ENCODE measurements around the gene PRRX2.

- TF ChIP-seq SP1 (IDR thresholded peaks at IDR 0.05): no peak
- TF ChIP-seq FOXK2 (IDR thresholded peaks at IDR 0.05): no peak
- TF ChIP-seq SUZ12 (IDR thresholded peaks at IDR 0.05): no peak
- no peak for TF ChIP-seq ZNF384 (IDR thresholded peaks at IDR 0.05)
- no peak for TF ChIP-seq FOXM1 (IDR thresholded peaks at IDR 0.05; ENCODE audit: borderline replicate concordance)
- TF ChIP-seq LEF1 (IDR thresholded peaks at IDR 0.05; ENCODE audit: borderline replicate concordance): no peak
- no peak for TF ChIP-seq CTBP1 (IDR thresholded peaks at IDR 0.05; ENCODE audit: borderline replicate concordance)
- no peak for TF ChIP-seq L3MBTL2 (conservative IDR thresholded peaks at IDR 0.05)
- no peak for TF ChIP-seq ELF4 (IDR thresholded peaks at IDR 0.05)
- TF ChIP-seq HDGF (IDR thresholded peaks at IDR 0.05; ENCODE audit: borderline replicate concordance): no peak
- no peak for TF ChIP-seq ARNT (IDR thresholded peaks at IDR 0.05)
- TF ChIP-seq FOXA1 (IDR thresholded peaks at IDR 0.05): no peak
Measured at GRCh38 chr9:129722913-129723312, 57.5 kb downstream of the PRRX2 start.
